Ishikawa (cell line): Measurements from ENCODE around the gene LAMB1.

Source experiments
- CREB1 ChIP-seq: IDR thresholded peaks from 2 replicates; pipeline ENCODE4 v1.6.1; 2012; ENCODE audit warnings: low read depth
- EGR1 ChIP-seq: IDR thresholded peaks from 2 replicates; pipeline ENCODE4 v1.6.1; 2012
- FOXM1 ChIP-seq: IDR thresholded peaks from 2 replicates; pipeline ENCODE4 v1.6.1; 2012; ENCODE audit warnings: low read depth, borderline replicate concordance
- MAX ChIP-seq: IDR thresholded peaks from 2 replicates; pipeline ENCODE4 v1.6.1; 2012
- NFIC ChIP-seq: IDR thresholded peaks from 2 replicates; pipeline ENCODE4 v1.6.1; 2012
- RAD21 ChIP-seq: IDR thresholded peaks from 2 replicates; pipeline ENCODE4 v1.6.1; 2012; ENCODE audit warnings: low read depth
- REST ChIP-seq: IDR thresholded peaks from 2 replicates; pipeline ENCODE4 v1.6.1; 2012; ENCODE audit warnings: low read depth, mild to moderate bottlenecking
- TAF1 ChIP-seq: IDR thresholded peaks from 2 replicates; pipeline ENCODE4 v1.6.1; 2012; ENCODE audit warnings: low read depth, mild to moderate bottlenecking
- TCF12 ChIP-seq: IDR thresholded peaks from 2 replicates; pipeline ENCODE4 v1.6.1; 2012; ENCODE audit warnings: low read depth
- YY1 ChIP-seq: IDR thresholded peaks from 2 replicates; pipeline ENCODE4 v1.6.1; 2012; ENCODE audit warnings: low read depth
- ZBTB7A ChIP-seq: IDR thresholded peaks from 2 replicates; pipeline ENCODE4 v1.6.1; 2012; ENCODE audit warnings: low read depth

- TF ChIP-seq TAF1 = no peak
- no peak for TF ChIP-seq CREB1
- no peak for TF ChIP-seq REST
- TF ChIP-seq NFIC = no peak
- no peak for TF ChIP-seq MAX
- TF ChIP-seq YY1 = no peak
- TF ChIP-seq EGR1 = no peak
- TF ChIP-seq RAD21 = no peak
- no peak for TF ChIP-seq FOXM1
- no peak for TF ChIP-seq ZBTB7A
- TF ChIP-seq TCF12 = no peak
Measured at GRCh38 chr7:107884066-107884818, 118.7 kb downstream of the LAMB1 start.
